Activated CD8-positive, alpha-beta T cell treated with anti-CD3 and anti-CD28 coated beads for 36 hours (primary cell): ENCODE measurements around the gene RPL13A. TPM values are rescaled to one million over a fixed set of nuclear protein-coding genes. Genes with fewer than 3 reads are reported as not detected.
A peak's percentile ranks its signal among the peaks of the same experiment; 100 is the strongest.

ENCODE experiments used
- ATAC-seq: fragments of 200-7000 bp; cut with Tn5 transposase; one replicate; pipeline ENCODE4 v1.10.0; 2021; ENCODE audit warnings: mild to moderate bottlenecking, moderate library complexity
- CTCF ChIA-PET: fragments of 350-600 bp; sonication (Branson Sonifier 250); formaldehyde crosslinking; loops from one replicate; lab custom pipeline; 2021; ENCODE audit warnings: antibody characterized with exemption; lab: Charles Lee
- POLR2A ChIA-PET: fragments of 350-600 bp; sonication (Branson Sonifier 250); formaldehyde crosslinking; loops from one replicate; lab custom pipeline; 2021; ENCODE audit warnings: antibody characterized with exemption; lab: Charles Lee
- DNase-seq: peaks from one replicate; pipeline ENCODE4 v3.0.0-alpha.2; 2020
- H3K27ac Mint-ChIP-seq: one replicate; pipeline ENCODE4 v1.8.0; 2021; ENCODE audit warnings: mild to moderate bottlenecking, mixed read lengths
- H3K27me3 Mint-ChIP-seq: one replicate; pipeline ENCODE4 v1.8.0; 2021; ENCODE audit warnings: mixed read lengths
- H3K36me3 Mint-ChIP-seq: one replicate; pipeline ENCODE4 v1.8.0; 2021; ENCODE audit warnings: low read depth, mixed read lengths
- H3K4me1 Mint-ChIP-seq: one replicate; pipeline ENCODE4 v1.8.0; 2021; ENCODE audit warnings: low read depth, mixed read lengths
- H3K4me3 Mint-ChIP-seq: one replicate; pipeline ENCODE4 v1.8.0; 2021; ENCODE audit warnings: mild to moderate bottlenecking, moderate library complexity, mixed read lengths
- H3K9me3 Mint-ChIP-seq: one replicate; pipeline ENCODE4 v1.8.0; 2021; ENCODE audit warnings: mixed read lengths
- intact Hi-C: fragments of 100-400 bp; cut with micrococcal nuclease; formaldehyde crosslinking; loops from one replicate; pipeline ENCODE4 v1.10.0; 2022
- total RNA-seq, 2 experiments: library from RNA; stranded (reverse); gene quantifications; one replicate each; pipeline ENCODE4 v1.2.3, GENCODE V29; 2021
- TF ChIP-seq, protein P1 (sequence below): fragments of 200-600 bp; IDR thresholded peaks from one replicate; pipeline ENCODE4 v1.8.0; 2022; ENCODE audit warnings: antibody characterized with exemption, mild to moderate bottlenecking

Gene RPL13A
- total RNA-seq, 2 experiments from 2014 or later: 4,285 to 4,329 TPM

DNA sequence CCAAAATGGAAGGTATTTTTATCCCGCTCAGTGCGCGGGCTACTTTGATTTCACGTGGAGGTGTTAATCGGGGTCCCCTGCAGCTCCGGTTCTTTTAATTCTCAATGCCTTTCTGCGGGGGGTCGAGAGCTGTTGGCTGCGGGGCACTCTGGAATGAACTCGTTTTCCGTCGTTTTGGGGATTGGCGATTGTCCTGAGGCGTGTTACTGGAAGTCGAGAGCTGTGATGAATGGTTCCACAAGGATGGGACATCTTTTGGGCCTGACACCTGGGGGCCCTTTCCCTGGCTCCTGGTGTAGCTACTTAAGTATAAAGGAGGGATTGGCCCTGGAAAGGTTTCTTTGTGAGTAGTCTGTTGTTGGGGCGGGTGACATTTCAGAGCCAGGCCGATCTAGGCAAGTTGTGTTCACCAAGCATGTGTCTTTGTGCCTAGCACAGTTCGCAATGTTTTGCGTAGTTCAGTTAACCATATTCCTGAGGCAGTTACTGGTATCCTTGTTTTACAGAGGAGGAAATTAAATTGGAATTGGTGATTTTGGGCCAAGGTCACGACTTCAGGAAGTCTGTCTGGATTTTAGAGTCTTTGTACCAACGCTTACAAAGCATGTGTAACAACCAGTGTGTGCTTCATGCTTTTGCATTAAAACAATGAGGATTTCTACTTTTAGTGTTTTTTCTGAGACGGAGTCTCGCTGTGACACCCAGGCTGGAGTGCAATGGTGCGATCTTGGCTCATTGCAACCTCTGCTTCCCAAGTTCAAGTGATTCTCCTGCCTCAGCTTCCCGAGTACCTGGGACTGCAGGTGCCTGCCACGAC is 846 bp downstream of the RPL13A start:
- ChIA-PET CTCF (interaction anchor here (1.3 to 2.6 kb wide), 5 partner anchors 8 to 82 kb away, joined by 3 to 8 read pairs (median 5); partner anchors contain the start of genes FLT3LG and RPS11), POLR2A (interaction anchor here (0.6 to 4.6 kb wide), 30 partner anchors 8 to 500 kb away, joined by 3 to 76 read pairs (median 5); partner anchors contain the start of genes CD37, FLT3LG, GFY and NOSIP)
- H3K27ac Mint-ChIP-seq: peak overlapping the region; percentile 99
- peak overlapping the region; percentile 100 for H3K4me3 Mint-ChIP-seq
- peaks cover 34% of the 10 kb centered on the region for H3K4me1 Mint-ChIP-seq
- peaks cover 77% of the 10 kb centered on the region for H3K36me3 Mint-ChIP-seq
- ATAC-seq (no peak), DNase-seq (no peak)
- TF ChIP-seq, protein P1, sequence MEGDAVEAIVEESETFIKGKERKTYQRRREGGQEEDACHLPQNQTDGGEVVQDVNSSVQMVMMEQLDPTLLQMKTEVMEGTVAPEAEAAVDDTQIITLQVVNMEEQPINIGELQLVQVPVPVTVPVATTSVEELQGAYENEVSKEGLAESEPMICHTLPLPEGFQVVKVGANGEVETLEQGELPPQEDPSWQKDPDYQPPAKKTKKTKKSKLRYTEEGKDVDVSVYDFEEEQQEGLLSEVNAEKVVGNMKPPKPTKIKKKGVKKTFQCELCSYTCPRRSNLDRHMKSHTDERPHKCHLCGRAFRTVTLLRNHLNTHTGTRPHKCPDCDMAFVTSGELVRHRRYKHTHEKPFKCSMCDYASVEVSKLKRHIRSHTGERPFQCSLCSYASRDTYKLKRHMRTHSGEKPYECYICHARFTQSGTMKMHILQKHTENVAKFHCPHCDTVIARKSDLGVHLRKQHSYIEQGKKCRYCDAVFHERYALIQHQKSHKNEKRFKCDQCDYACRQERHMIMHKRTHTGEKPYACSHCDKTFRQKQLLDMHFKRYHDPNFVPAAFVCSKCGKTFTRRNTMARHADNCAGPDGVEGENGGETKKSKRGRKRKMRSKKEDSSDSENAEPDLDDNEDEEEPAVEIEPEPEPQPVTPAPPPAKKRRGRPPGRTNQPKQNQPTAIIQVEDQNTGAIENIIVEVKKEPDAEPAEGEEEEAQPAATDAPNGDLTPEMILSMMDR: no peak
- intact Hi-C loops: no loop called here
- no peaks in the 10 kb centered on the region for H3K9me3 Mint-ChIP-seq
- H3K27me3 Mint-ChIP-seq: no peaks in the 10 kb centered on the region

DNA sequence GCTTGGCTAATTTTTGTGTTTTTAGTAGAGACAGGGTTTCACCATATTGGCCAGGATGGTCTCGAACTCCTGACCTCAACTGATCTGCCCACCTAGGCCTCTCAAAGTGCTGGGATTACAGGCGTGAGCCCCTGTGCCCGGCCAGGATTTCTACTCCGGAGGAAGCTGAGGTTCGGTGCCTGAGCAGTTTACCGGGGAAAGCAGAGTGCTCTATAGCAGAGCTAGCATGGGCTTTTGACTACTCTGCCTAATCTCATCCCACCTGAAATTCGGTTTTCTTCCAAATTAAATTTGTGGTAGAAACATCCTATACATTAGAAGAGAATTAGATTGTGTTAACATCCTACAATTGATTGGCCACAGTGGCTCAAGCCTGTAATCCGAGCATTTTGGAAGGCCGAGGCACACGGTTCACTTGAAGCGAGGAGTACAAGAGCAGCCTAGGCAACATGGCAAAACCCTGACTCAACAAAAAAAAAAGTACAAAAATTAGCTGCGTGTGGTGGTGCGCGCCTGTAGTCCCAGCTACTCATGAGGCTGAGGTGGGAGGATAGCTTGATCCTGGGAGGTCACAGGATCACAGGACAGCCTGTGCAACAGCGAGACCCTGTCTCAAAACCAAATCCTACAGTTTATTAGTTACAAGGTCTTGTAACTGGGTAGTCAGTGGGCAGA is 1.6 kb downstream of the RPL13A start:
- no peak for ATAC-seq
- H3K36me3 Mint-ChIP-seq: peaks cover 73% of the 10 kb centered on the region
- H3K4me3 Mint-ChIP-seq: peak overlapping the region; percentile 100
- intact Hi-C loops: no loop called here
- H3K9me3 Mint-ChIP-seq: no peaks in the 10 kb centered on the region
- DNase-seq: no peak
- H3K4me1 Mint-ChIP-seq: peaks cover 34% of the 10 kb centered on the region
- TF ChIP-seq, protein P1: no peak
- no peaks in the 10 kb centered on the region for H3K27me3 Mint-ChIP-seq
- ChIA-PET POLR2A (interaction anchor here (0.6 to 4.6 kb wide), 26 partner anchors 8 to 324 kb away, joined by 3 to 76 read pairs (median 5); partner anchors contain the start of genes CD37, FLT3LG, NOSIP and PIH1D1), CTCF (interaction anchor here (1.3 to 2.6 kb wide), 4 partner anchors 13 to 81 kb away, joined by 3 to 8 read pairs (median 6); partner anchors contain the start of gene FLT3LG)
- peak overlapping the region; percentile 99 for H3K27ac Mint-ChIP-seq

DNA sequence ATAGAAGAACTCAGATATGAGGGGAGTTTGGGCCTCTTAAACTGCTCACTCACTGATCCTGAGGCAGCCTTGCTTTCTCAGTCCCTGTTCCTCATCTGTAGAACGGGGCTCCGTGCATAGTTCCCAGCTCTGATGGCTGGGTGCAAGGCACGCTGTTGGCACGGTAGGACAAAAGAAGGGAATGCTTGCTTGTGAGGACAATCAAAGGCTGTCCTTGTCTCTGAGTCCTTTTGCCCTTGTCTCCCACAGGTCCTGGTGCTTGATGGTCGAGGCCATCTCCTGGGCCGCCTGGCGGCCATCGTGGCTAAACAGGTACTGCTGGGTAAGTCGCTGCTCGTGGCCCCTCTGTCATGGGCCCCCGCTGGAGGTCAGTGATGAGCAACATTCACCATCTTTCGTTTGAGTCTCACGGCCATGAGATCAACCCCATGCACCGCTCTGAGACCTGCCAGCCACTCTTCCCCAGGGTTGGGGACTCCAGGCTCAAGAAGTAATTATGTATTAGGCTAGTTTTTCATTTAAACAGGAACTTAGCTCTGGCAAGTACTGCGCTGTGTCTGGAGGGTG is 2.3 kb downstream of the RPL13A start:
- H3K4me3 Mint-ChIP-seq: peak overlapping the region; percentile 100
- H3K9me3 Mint-ChIP-seq: no peaks in the 10 kb centered on the region
- no peaks in the 10 kb centered on the region for H3K27me3 Mint-ChIP-seq
- DNase-seq: peak; percentile 61
- intact Hi-C loops: no loop called here
- TF ChIP-seq, protein P1: no peak
- H3K27ac Mint-ChIP-seq: peak overlapping the region; percentile 99
- ChIA-PET CTCF (interaction anchor here (1.3 to 2.6 kb wide), 3 partner anchors 14 to 81 kb away, joined by 3 to 8 read pairs (median 7); partner anchors contain the start of gene FLT3LG), POLR2A (interaction anchor here (0.6 to 4.6 kb wide), 20 partner anchors 12 to 324 kb away, joined by 3 to 76 read pairs (median 4); partner anchors contain the start of genes CD37, FLT3LG, NOSIP and PIH1D1)
- H3K4me1 Mint-ChIP-seq: peaks cover 34% of the 10 kb centered on the region
- peaks cover 73% of the 10 kb centered on the region for H3K36me3 Mint-ChIP-seq
- ATAC-seq: no peak

DNA sequence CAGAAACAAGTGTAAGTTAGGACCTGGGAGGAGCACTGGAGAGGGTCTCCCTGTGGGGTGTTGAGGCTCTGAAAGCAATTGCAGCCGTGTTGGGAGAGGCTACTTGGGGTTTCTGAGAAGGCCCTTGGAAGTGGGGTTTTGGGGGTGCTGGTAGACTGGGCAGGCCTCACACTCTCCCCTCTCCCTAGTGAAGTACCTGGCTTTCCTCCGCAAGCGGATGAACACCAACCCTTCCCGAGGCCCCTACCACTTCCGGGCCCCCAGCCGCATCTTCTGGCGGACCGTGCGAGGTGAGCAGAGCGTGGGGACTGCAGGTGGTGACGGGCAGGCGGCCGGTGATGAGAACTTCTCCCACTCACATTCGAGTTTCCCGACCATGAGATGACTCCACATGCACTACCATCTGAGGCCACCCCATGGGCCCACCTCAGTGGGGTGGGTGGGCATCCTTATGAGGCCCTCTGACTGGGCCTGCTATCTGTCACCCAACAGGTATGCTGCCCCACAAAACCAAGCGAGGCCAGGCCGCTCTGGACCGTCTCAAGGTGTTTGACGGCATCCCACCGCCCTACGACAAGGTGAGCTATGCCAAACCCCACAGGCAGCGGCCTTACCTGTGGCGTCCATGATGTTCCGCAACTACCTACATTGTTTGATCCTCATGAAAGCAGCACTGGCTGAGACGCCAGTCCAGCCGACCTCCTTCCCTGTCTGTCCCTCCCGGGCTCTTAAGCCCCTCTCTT is 3.0 kb downstream of the RPL13A start:
- peaks cover 74% of the 10 kb centered on the region for H3K36me3 Mint-ChIP-seq
- H3K27me3 Mint-ChIP-seq: no peaks in the 10 kb centered on the region
- peaks cover 39% of the 10 kb centered on the region for H3K4me1 Mint-ChIP-seq
- no peak for ATAC-seq
- peak overlapping the region; percentile 100 for H3K4me3 Mint-ChIP-seq
- POLR2A ChIA-PET: interaction anchor here (0.6 to 4.6 kb wide), 12 partner anchors 12 to 103 kb away, joined by 3 to 76 read pairs (median 8); partner anchors contain the start of genes FLT3LG and NOSIP
- peak overlapping the region; percentile 99 for H3K27ac Mint-ChIP-seq
- DNase-seq: no peak
- CTCF ChIA-PET: no interaction called here
- TF ChIP-seq, protein P1: no peak
- no peaks in the 10 kb centered on the region for H3K9me3 Mint-ChIP-seq
- intact Hi-C loops: no loop called here
